ENCODE measurements around the gene LMX1A. TPM values are rescaled to one million over a fixed set of nuclear protein-coding genes. Genes with fewer than 3 reads are reported as not detected.

LMX1A gene
- polyA plus RNA-seq, 2 of the 4 experiments (the other 2 are of a cell fraction) = not detected

DNA sequence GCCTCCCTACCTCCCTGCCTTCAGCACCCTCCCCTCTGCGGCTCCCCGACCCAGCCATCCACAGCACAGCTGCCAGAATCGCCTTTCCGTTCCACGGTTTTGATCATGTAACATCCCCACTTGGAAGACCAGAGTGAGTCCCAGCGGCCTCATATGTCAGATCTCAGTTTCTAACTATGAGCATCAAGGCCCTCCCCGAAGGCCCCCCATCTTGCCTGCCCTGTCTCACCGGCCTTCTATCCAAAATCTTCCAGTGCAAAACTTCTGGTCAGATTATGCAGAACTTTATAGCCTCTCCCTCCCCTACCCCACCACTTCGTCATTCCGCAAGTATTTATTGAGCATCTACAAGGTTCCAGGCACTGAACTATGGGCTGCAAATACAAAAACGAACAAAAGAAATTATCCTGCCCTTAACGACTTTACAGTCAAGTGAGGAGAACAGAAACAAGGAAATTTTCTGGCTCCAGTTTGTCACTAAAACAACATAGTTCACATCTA is 20.3 kb upstream of the LMX1A start:
- DNase-seq (ENCODE audit: low read depth in 1 of 2, low spot score in 1 of 2) (no peak), ATAC-seq (no peak; a peak in 1 of 6 replicates), FAIRE-seq (no peak)
- TF ChIP-seq HOXB5 (CRISPR knock-in tag; IDR thresholded peaks at IDR 0.05) (no peak), ZNF302 (CRISPR knock-in tag; IDR thresholded peaks at IDR 0.05) (no peak), NR3C1 (IDR thresholded peaks at IDR 0.05) (no peak), JUNB (IDR thresholded peaks at IDR 0.05) (no peak), RAD21 (conservative IDR thresholded peaks at IDR 0.05 in 1 of 2, IDR thresholded peaks at IDR 0.05 in 1 of 2) (no peak), POLR2AphosphoS2 (conservative IDR thresholded peaks at IDR 0.05; ENCODE audit: low read length) (no peak), BHLHE40 (IDR thresholded peaks at IDR 0.05; ENCODE audit: low read depth, low read length) (no peak), ZSCAN20 (CRISPR knock-in tag; IDR thresholded peaks at IDR 0.05) (no peak), CHD4 (IDR thresholded peaks at IDR 0.05; ENCODE audit: borderline replicate concordance) (no peak), RARB (CRISPR knock-in tag; IDR thresholded peaks at IDR 0.05) (no peak), GATA3 (IDR thresholded peaks at IDR 0.05; ENCODE audit: borderline replicate concordance) (no peak), ZFP36 (IDR thresholded peaks at IDR 0.05; ENCODE audit: borderline replicate concordance, partially characterized antibody) (no peak), POLR2A (IDR thresholded peaks at IDR 0.05; ENCODE audit: low read length) (no peak), FOXS1 (CRISPR knock-in tag; IDR thresholded peaks at IDR 0.05) (no peak)
- WGBS (ENCODE audit: missing lambda C conversion rate) = 64% methylated on average over 12 of the region's 12 CpGs
- POLR2A ChIA-PET = no interaction called here
- Histone ChIP-seq H3K27ac (no peak overlapping the region), H3K4me3 (no peak overlapping the region), H3K4me2 (no peak overlapping the region), H3K9me3 (no peaks in the 10 kb centered on the region), H3K4me1 (no peaks in the 10 kb centered on the region)
- CTCF ChIA-PET = interaction anchor here (2.7 to 3.9 kb wide), 3 partner anchors 9 to 263 kb away, joined by 10 to 19 read pairs (median 16); no protein-coding TSS in a partner anchor

DNA sequence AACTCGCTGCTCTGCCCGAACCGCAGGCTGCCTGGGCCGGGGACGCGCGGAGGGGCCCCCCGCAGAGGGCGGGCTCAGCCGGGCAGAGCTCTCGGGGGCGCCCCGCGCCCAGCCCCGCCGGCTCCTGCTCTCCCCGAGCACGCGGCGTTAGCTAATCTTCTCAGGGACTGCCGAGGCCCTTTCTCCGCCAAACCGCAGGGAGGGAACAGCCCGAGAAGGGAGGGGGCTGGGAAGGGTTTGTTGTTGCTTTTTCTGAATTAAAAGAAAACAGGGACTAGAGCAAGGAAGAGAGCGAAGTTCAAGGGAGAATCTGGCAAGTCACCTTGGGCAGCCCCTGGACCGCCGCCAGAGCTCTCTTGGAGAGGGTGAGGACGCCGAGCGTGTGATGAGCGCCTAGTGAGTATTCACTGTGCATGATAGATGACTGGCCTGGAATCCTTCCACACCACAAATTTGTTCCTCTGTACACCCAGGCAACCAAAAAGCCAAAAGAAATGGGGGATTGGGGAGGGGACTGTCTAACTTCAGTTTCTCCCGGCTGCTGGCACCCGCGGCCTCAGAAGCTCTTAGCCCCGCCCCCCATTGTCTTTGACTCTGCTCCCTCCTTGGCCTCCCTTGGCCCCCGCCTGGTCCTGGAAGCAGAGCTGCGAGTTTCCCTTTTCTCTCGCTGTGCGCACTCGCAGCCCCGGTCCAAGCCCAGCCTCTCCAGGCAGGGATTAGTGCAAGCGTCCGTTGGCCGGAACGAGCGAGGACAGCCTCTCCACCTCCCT is 19.7 kb upstream of the LMX1A start:
- peak overlapping the region; percentile 32; the same call in 2 of the 3 replicates for H3K4me2 ChIP-seq
- CTCF ChIA-PET = interaction anchor here (2.7 to 3.9 kb wide), 3 partner anchors 9 to 262 kb away, joined by 10 to 19 read pairs (median 16); no protein-coding TSS in a partner anchor
- TF ChIP-seq EHF (CRISPR knock-in tag; IDR thresholded peaks at IDR 0.05) (no peak), MAZ (IDR thresholded peaks at IDR 0.05; ENCODE audit: borderline replicate concordance, low read depth, low read length) (no peak), HOXB5 (CRISPR knock-in tag; IDR thresholded peaks at IDR 0.05) (no peak), EP300 (IDR thresholded peaks at IDR 0.05) (no peak)
- TF ChIP-seq, protein P1, sequence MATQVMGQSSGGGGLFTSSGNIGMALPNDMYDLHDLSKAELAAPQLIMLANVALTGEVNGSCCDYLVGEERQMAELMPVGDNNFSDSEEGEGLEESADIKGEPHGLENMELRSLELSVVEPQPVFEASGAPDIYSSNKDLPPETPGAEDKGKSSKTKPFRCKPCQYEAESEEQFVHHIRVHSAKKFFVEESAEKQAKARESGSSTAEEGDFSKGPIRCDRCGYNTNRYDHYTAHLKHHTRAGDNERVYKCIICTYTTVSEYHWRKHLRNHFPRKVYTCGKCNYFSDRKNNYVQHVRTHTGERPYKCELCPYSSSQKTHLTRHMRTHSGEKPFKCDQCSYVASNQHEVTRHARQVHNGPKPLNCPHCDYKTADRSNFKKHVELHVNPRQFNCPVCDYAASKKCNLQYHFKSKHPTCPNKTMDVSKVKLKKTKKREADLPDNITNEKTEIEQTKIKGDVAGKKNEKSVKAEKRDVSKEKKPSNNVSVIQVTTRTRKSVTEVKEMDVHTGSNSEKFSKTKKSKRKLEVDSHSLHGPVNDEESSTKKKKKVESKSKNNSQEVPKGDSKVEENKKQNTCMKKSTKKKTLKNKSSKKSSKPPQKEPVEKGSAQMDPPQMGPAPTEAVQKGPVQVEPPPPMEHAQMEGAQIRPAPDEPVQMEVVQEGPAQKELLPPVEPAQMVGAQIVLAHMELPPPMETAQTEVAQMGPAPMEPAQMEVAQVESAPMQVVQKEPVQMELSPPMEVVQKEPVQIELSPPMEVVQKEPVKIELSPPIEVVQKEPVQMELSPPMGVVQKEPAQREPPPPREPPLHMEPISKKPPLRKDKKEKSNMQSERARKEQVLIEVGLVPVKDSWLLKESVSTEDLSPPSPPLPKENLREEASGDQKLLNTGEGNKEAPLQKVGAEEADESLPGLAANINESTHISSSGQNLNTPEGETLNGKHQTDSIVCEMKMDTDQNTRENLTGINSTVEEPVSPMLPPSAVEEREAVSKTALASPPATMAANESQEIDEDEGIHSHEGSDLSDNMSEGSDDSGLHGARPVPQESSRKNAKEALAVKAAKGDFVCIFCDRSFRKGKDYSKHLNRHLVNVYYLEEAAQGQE (IDR thresholded peaks at IDR 0.05) = no peak
- no peak for FAIRE-seq
- no peak overlapping the region for H3K27ac ChIP-seq
- no peaks in the 10 kb centered on the region for H3K9me3 ChIP-seq
- 53% methylated on average over 37 of the region's 46 CpGs for WGBS (ENCODE audit: missing lambda C conversion rate)
- H3K4me1 ChIP-seq = no peaks in the 10 kb centered on the region
- ATAC-seq = peak; percentile 38 to 57; a peak in 3 of 6 replicates
- DNase-seq (ENCODE audit: low read depth in 1 of 2, low spot score in 1 of 2) = no peak
- POLR2A ChIA-PET = no interaction called here
- no peak overlapping the region for H3K4me3 ChIP-seq

DNA sequence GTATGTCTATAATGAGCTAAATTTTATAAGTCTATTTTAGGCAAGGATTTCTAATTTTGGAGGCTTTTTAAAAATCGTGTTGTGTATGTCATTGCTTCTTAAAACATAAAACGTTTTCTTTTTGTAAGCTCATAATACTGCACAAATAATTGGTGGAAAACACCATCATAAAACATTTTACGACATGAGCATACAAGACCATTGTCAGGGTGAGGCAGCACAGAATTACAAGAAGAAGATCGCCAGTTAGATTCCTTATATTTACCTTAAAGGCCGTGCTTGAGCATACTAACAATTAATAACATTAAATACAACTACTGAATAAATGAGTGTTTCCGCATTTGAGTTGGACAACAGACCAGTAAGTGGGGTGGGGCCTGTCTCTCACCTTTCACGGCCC is 19.1 kb upstream of the LMX1A start:
- DNase-seq (ENCODE audit: low read depth in 1 of 2, low spot score in 1 of 2) (no peak), ATAC-seq (no peak), FAIRE-seq (no peak)
- no peak overlapping the region for H3K27ac ChIP-seq
- ChIA-PET CTCF (interaction anchor here (2.7 to 3.9 kb wide), 3 partner anchors 8 to 261 kb away, joined by 10 to 19 read pairs (median 16); no protein-coding TSS in a partner anchor), POLR2A (no interaction called here)
- WGBS (ENCODE audit: missing lambda C conversion rate) = 69% methylated on average over 7 of the region's 7 CpGs
- no peaks in the 10 kb centered on the region for H3K9me3 ChIP-seq
- no peaks in the 10 kb centered on the region for H3K4me1 ChIP-seq
- no peak overlapping the region for H3K4me3 ChIP-seq
- no peak overlapping the region for H3K4me2 ChIP-seq
- TF ChIP-seq, protein P2, sequence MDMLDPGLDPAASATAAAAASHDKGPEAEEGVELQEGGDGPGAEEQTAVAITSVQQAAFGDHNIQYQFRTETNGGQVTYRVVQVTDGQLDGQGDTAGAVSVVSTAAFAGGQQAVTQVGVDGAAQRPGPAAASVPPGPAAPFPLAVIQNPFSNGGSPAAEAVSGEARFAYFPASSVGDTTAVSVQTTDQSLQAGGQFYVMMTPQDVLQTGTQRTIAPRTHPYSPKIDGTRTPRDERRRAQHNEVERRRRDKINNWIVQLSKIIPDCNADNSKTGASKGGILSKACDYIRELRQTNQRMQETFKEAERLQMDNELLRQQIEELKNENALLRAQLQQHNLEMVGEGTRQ (IDR thresholded peaks at IDR 0.05) = no peak
- TF ChIP-seq, protein P3, sequence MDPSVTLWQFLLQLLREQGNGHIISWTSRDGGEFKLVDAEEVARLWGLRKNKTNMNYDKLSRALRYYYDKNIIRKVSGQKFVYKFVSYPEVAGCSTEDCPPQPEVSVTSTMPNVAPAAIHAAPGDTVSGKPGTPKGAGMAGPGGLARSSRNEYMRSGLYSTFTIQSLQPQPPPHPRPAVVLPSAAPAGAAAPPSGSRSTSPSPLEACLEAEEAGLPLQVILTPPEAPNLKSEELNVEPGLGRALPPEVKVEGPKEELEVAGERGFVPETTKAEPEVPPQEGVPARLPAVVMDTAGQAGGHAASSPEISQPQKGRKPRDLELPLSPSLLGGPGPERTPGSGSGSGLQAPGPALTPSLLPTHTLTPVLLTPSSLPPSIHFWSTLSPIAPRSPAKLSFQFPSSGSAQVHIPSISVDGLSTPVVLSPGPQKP (IDR thresholded peaks at IDR 0.05; ENCODE audit: low read depth, low read length) = no peak
- TF ChIP-seq GATA3 (IDR thresholded peaks at IDR 0.05; ENCODE audit: borderline replicate concordance) (no peak), JUN (IDR thresholded peaks at IDR 0.05) (no peak), FOSB (CRISPR knock-in tag; IDR thresholded peaks at IDR 0.05) (no peak), MAFK (IDR thresholded peaks at IDR 0.05; ENCODE audit: partially characterized antibody) (no peak), EHMT2 (IDR thresholded peaks at IDR 0.05; ENCODE audit: low read depth) (no peak), SMC3 (IDR thresholded peaks at IDR 0.05) (no peak), EHF (CRISPR knock-in tag; IDR thresholded peaks at IDR 0.05) (no peak), BHLHE40 (IDR thresholded peaks at IDR 0.05; ENCODE audit: low read depth, low read length) (no peak)
- TF ChIP-seq, protein P4, sequence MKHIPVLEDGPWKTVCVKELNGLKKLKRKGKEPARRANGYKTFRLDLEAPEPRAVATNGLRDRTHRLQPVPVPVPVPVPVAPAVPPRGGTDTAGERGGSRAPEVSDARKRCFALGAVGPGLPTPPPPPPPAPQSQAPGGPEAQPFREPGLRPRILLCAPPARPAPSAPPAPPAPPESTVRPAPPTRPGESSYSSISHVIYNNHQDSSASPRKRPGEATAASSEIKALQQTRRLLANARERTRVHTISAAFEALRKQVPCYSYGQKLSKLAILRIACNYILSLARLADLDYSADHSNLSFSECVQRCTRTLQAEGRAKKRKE (CRISPR knock-in tag; IDR thresholded peaks at IDR 0.05; ENCODE audit: low read depth) = no peak
- TF ChIP-seq, protein P5, sequence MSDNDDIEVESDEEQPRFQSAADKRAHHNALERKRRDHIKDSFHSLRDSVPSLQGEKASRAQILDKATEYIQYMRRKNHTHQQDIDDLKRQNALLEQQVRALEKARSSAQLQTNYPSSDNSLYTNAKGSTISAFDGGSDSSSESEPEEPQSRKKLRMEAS (IDR thresholded peaks at IDR 0.05) = no peak

Measured in A549 (cell line).